Neuronal stem cell (in vitro differentiated cells): Measurements from ENCODE around the gene NOS2. TPM values are rescaled to one million over a fixed set of nuclear protein-coding genes. Genes with fewer than 3 reads are reported as not detected.
"Not testable (repeated sequence)": the region's sequence is repeated elsewhere in the genome, so short reads cannot be mapped to it uniquely, and the experiment has no call there.

Experiments
- DNase-seq: peaks from one replicate; pipeline ENCODE4 v3.0.0-alpha.2; 2013; ENCODE audit warnings: low spot score
- H2AFZ ChIP-seq: one replicate; pipeline ENCODE4 v1.6.1; 2013; ENCODE audit warnings: mild to moderate bottlenecking, low read length, inconsistent platforms
- H2AK5ac ChIP-seq: 2 replicates; pipeline ENCODE4 v1.6.1; 2013; ENCODE audit warnings: low read depth, mild to moderate bottlenecking, inconsistent platforms, low read length, moderate library complexity, mixed read lengths
- H2BK120ac ChIP-seq: 2 replicates; pipeline ENCODE4 v1.6.1; 2013; ENCODE audit warnings: low read depth, mild to moderate bottlenecking, inconsistent platforms, low read length, moderate library complexity, mixed read lengths
- H2BK12ac ChIP-seq: one replicate; pipeline ENCODE4 v1.6.1; 2013; ENCODE audit warnings: low read length, inconsistent platforms
- H2BK15ac ChIP-seq: 2 replicates; pipeline ENCODE4 v1.6.1; 2013; ENCODE audit warnings: mild to moderate bottlenecking, low read length, inconsistent platforms, mixed read lengths
- H2BK5ac ChIP-seq: one replicate; pipeline ENCODE4 v1.6.1; 2013; ENCODE audit warnings: inconsistent platforms, mild to moderate bottlenecking, low read length, moderate library complexity
- H3K14ac ChIP-seq: one replicate; pipeline ENCODE4 v1.6.1; 2013; ENCODE audit warnings: low read length, inconsistent platforms
- H3K18ac ChIP-seq: 2 replicates; pipeline ENCODE4 v1.6.1; 2013; ENCODE audit warnings: low read length, inconsistent platforms
- H3K23ac ChIP-seq: 2 replicates; pipeline ENCODE4 v1.6.1; 2013; ENCODE audit warnings: low read depth, mild to moderate bottlenecking, mixed read lengths, low read length, inconsistent platforms; ENCODE audit not compliant: poor library complexity
- H3K27ac ChIP-seq: replicated peaks from 3 replicates; pipeline ENCODE4 v1.5.1; 2013; ENCODE audit warnings: low read length, inconsistent platforms
- H3K27me3 ChIP-seq, 3 experiments: 2 replicates each; pipeline ENCODE4 v1.6.1; 2013; ENCODE audit warnings: low read length in 3 of 3, mild to moderate bottlenecking in 2 of 3, inconsistent platforms in 1 of 3, low read depth in 1 of 3, mixed read lengths in 1 of 3, moderate library complexity in 1 of 3; ENCODE audit not compliant: control insufficient read depth in 3 of 3, insufficient read depth in 3 of 3
- H3K36me3 ChIP-seq, 2 donors: replicated peaks in 1 of 2; 2 replicates each; pipeline ENCODE4 v1.6.1; 2013; ENCODE audit warnings: low read length in 2 of 2; ENCODE audit not compliant: control insufficient read depth in 2 of 2, insufficient read depth in 2 of 2
- H3K4ac ChIP-seq: 2 replicates; pipeline ENCODE4 v1.6.1; 2013; ENCODE audit warnings: inconsistent platforms, mild to moderate bottlenecking, low read length, moderate library complexity
- H3K4me1 ChIP-seq, 2 donors: 1 replicate in 1 of 2; 2 replicates in 1 of 2; pipeline ENCODE4 v1.6.1; 2013; ENCODE audit warnings: low read length in 2 of 2, low read depth in 1 of 2; ENCODE audit not compliant: control insufficient read depth in 2 of 2, insufficient read depth in 1 of 2
- H3K4me2 ChIP-seq: one replicate; pipeline ENCODE4 v1.6.1; 2013; ENCODE audit warnings: mild to moderate bottlenecking, low read length, inconsistent platforms; ENCODE audit not compliant: insufficient read depth, poor library complexity, severe bottlenecking
- H3K4me3 ChIP-seq, 2 donors: 2 replicates each; pipeline ENCODE4 v1.5.1; 2013; ENCODE audit warnings: low read length in 2 of 2, mild to moderate bottlenecking in 2 of 2, inconsistent platforms in 1 of 2, moderate library complexity in 1 of 2
- H3K79me1 ChIP-seq: one replicate; pipeline ENCODE4 v1.6.1; 2013; ENCODE audit warnings: low read depth, mild to moderate bottlenecking, inconsistent platforms, low read length, moderate library complexity
- H3K9ac ChIP-seq: one replicate; pipeline ENCODE4 v1.6.1; 2013; ENCODE audit warnings: mild to moderate bottlenecking, low read depth, low read length, inconsistent platforms; ENCODE audit not compliant: poor library complexity
- H3K9me3 ChIP-seq, 2 donors: replicated peaks in 1 of 2; 2 replicates each; pipeline versions ENCODE3 to v1.6.1; 2013; ENCODE audit warnings: low read length in 2 of 2, mild to moderate bottlenecking in 2 of 2, inconsistent platforms in 1 of 2, low read depth in 1 of 2, mixed read lengths in 1 of 2, moderate library complexity in 1 of 2; ENCODE audit not compliant: control insufficient read depth in 2 of 2, insufficient read depth in 1 of 2
- H4K8ac ChIP-seq: one replicate; pipeline ENCODE4 v1.6.1; 2013; ENCODE audit warnings: low read depth, mild to moderate bottlenecking, inconsistent platforms, low read length, moderate library complexity
- H4K91ac ChIP-seq: one replicate; pipeline ENCODE4 v1.6.1; 2013; ENCODE audit warnings: low read length, low read depth, mild to moderate bottlenecking, inconsistent platforms; ENCODE audit not compliant: poor library complexity
- WGBS, 2 donors: extraction: QIAGEN DNeasy Blood & Tissue Kit; methylation state at CpG; one replicate each; pipeline ENCODE4 v1.1.7; 2013; ENCODE audit warnings: missing lambda C conversion rate in 2 of 2, mixed read lengths in 1 of 2; ENCODE audit not compliant: insufficient read length in 2 of 2, insufficient replicate concordance in 1 of 2; ENCODE audit errors: extremely low coverage in 2 of 2; 5-methylcytosine and 5-hydroxymethylcytosine counted together
- polyA plus RNA-seq, 2 experiments: library from polyadenylated mRNA; stranded (reverse); fragments of 200-250 nt; gene quantifications; one replicate each; pipeline ENCODE4 v1.2.3, GENCODE V29; 2013

The NOS2 gene
- 2.5 TPM for polyA plus RNA-seq (2013, experiment 1 of 2)
- polyA plus RNA-seq (2013, experiment 2 of 2), result 2.5 TPM

DNA sequence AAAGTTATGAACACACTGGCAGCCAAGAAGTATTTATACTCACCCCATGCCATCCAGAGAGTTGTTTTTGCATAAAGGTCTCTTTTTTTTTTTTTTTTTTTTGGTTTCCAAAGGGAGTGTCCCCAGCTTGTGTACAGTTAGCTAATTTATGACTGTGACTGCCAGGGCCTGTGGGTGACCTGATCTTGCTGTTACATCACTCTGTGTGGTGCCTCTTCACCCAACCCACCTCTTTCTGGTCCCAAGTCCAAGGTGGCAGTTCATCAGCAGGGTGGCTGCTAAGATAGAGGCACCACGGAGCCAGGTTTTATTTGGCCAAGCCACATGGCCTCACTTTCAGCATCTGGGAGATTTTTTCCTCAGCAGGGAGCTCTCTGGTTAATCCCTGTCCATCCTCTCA, at the start of gene NOS2:
NOS2 (minus strand) TSS at position 8 of the 400 bp plus-strand sequence. CDS start 1,720 bp downstream, outside the sequence.
- H2AK5ac ChIP-seq, result no peak within 1 kb of the TSS
- H2AFZ ChIP-seq, result no peak within 1 kb of the TSS
- no CpG with 5 or more reads among the region's 1 CpG for WGBS, 2 donors
- no peak within 1 kb of the TSS for H2BK120ac ChIP-seq
- no peak within 1 kb of the TSS for H3K14ac ChIP-seq
- no peak within 1 kb of the TSS for H2BK5ac ChIP-seq
- H3K36me3 ChIP-seq, result no peaks in the 10 kb centered on the region
- no peak within 1 kb of the TSS for H3K4ac ChIP-seq
- DNase-seq, result no peak
- H2BK12ac ChIP-seq, result no peak within 1 kb of the TSS
- no peak within 1 kb of the TSS for H4K8ac ChIP-seq
- no peak within 1 kb of the TSS for H3K4me2 ChIP-seq
- H3K27me3 ChIP-seq, result peaks cover 0 to 55% (median 0%) of the 10 kb centered on the region in 3 experiments
- H3K9me3 ChIP-seq, result no peaks in the 10 kb centered on the region
- no peak within 1 kb of the TSS for H3K18ac ChIP-seq
- H3K9ac ChIP-seq, result no peak within 1 kb of the TSS
- H3K4me3 ChIP-seq, result no peak within 1 kb of the TSS
- H3K4me1 ChIP-seq, result no peaks in the 10 kb centered on the region
- H2BK15ac ChIP-seq, result no peak within 1 kb of the TSS
- no peak within 1 kb of the TSS for H4K91ac ChIP-seq
- no peaks in the 10 kb centered on the region for H3K79me1 ChIP-seq
- no peak within 1 kb of the TSS for H3K23ac ChIP-seq
- no peak within 1 kb of the TSS for H3K27ac ChIP-seq

DNA sequence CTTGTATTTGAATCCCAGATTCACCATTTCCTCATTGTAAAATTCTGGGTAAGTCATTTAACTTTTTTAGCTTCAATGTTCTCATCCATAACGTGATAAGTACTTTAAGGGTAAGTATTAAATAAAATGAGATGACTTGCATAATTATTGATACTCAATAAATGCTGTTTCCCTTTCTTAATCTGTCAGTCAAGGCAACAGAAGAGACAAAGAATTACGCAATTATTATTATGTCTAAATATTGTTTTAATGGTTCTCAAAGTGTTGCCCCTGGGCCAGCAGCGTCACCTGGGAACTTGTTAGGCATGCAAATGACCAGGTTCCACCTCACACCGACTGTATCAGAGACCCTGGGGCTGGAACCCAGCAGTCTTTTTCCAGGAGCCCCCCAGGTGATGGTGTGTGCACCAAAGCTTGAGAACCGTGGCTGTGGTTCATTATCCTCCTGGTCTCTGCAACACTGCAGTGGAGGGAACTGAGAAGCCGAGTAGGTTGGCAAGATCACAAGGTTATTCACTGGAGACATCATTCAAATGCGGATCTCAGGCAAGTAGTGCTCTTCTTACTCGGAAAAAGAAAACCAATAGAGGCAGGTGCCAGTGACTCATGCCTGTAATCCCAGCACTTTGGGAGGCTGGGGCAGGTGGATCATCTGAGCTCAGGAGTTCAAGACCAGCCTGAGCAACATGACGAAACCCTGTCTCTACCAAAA, 49.3 kb upstream of the NOS2 start:
- Histone ChIP-seq H3K18ac (no peak overlapping the region), H3K14ac (no peak overlapping the region), H3K36me3 (no peaks in the 10 kb centered on the region), H2BK12ac (no peak overlapping the region), H2AFZ (no peak overlapping the region), H3K27ac (no peak overlapping the region), H2BK5ac (no peak overlapping the region), H3K4me1 (no peaks in the 10 kb centered on the region), H2BK120ac (no peak overlapping the region), H3K23ac (no peak overlapping the region), H3K9ac (no peak overlapping the region), H3K27me3 (peaks cover 0 to 4% (median 0%) of the 10 kb centered on the region in 3 experiments), H3K79me1 (no peaks in the 10 kb centered on the region), H3K4me2 (no peak overlapping the region), H4K8ac (no peak overlapping the region), H4K91ac (no peak overlapping the region), H2BK15ac (no peak overlapping the region), H3K4me3 (no peak overlapping the region), H3K9me3 (no peaks in the 10 kb centered on the region), H3K4ac (no peak overlapping the region), H2AK5ac (no peak overlapping the region)
- no CpG with 5 or more reads among the region's 9 CpGs for WGBS, 2 donors
- no peak for DNase-seq

DNA sequence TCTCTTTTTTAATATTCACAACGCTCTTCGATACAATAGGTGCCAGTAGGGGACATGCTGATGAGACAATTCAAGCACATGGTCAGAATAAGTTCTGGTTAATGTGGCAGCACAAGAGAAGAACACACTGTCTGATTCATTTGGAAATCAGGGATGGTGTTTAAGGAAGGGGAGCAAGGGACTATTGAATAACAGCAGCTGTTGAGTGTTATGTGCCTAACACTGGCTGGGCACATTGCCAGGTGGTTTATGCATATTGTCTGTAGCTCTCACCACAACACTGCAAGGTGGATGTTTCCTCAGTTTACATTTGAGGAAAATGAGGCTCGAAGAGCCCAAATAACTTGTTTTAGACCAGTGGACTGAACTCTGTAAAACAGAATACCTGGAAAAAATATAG, 48.6 kb upstream of the NOS2 start:
- no peak overlapping the region for H2BK12ac ChIP-seq
- no peak overlapping the region for H2BK15ac ChIP-seq
- H3K23ac ChIP-seq, result no peak overlapping the region
- no peak overlapping the region for H4K91ac ChIP-seq
- DNase-seq, result no peak
- no peak overlapping the region for H4K8ac ChIP-seq
- H3K4ac ChIP-seq, result no peak overlapping the region
- peaks cover 0 to 4% (median 0%) of the 10 kb centered on the region in 3 experiments for H3K27me3 ChIP-seq
- H3K9ac ChIP-seq, result no peak overlapping the region
- no peaks in the 10 kb centered on the region for H3K9me3 ChIP-seq
- H3K4me1 ChIP-seq, result no peaks in the 10 kb centered on the region
- no peak overlapping the region for H3K14ac ChIP-seq
- H3K4me2 ChIP-seq, result no peak overlapping the region
- no peaks in the 10 kb centered on the region for H3K36me3 ChIP-seq
- H2BK120ac ChIP-seq, result no peak overlapping the region
- H3K79me1 ChIP-seq, result no peaks in the 10 kb centered on the region
- no peak overlapping the region for H2AK5ac ChIP-seq
- no peak overlapping the region for H2BK5ac ChIP-seq
- H3K18ac ChIP-seq, result no peak overlapping the region
- no peak overlapping the region for H2AFZ ChIP-seq
- no CpG with 5 or more reads among the region's 3 CpGs for WGBS, 2 donors
- no peak overlapping the region for H3K4me3 ChIP-seq
- no peak overlapping the region for H3K27ac ChIP-seq

DNA sequence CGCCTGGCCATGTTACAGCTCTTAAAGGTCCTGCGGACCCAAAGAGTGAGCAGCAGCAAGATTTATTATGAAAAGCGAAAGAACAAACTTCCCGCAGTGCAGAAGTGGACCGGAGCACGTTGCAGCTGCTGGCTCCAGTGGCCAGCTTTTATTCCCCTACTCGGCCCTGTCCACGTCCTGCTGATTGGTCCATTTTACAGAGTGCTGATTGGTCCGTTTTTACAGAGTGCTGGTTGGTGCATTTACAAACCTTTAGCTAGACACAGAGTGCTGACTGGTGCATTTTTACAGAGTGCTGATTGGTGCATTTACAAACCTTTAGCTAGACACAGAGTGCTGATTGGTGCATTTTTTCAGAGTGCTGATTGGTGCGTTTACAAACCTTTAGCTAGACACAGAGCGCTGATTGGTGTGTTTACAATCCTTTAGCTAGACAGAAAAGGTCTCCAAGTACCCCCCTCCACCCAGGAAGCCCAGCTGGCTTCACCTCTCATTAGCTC, 46.5 kb upstream of the NOS2 start:
- not testable (repeated sequence) for H2AFZ ChIP-seq, H3K27me3 ChIP-seq, H3K14ac ChIP-seq, H2AK5ac ChIP-seq, DNase-seq, H3K23ac ChIP-seq, H2BK12ac ChIP-seq, H3K18ac ChIP-seq, H2BK5ac ChIP-seq, H3K27ac ChIP-seq, H3K4me2 ChIP-seq, H3K4me3 ChIP-seq, H3K9me3 ChIP-seq, H3K9ac ChIP-seq, H3K4ac ChIP-seq, H3K79me1 ChIP-seq, H4K8ac ChIP-seq, H2BK120ac ChIP-seq, H4K91ac ChIP-seq, H3K4me1 ChIP-seq, H2BK15ac ChIP-seq, H3K36me3 ChIP-seq
- no CpG with 5 or more reads among the region's 11 CpGs for WGBS, 2 donors
